CD1c-positive myeloid dendritic cell (primary cell): ENCODE measurements around the gene NRTN.
"Not testable (repeated sequence)": the region's sequence is repeated elsewhere in the genome, so short reads cannot be mapped to it uniquely, and the experiment has no call there.

Experiments
- DNase-seq: peaks from one replicate; pipeline ENCODE4 v3.0.0-alpha.2; 2016; ENCODE audit errors: extremely low spot score

NRTN gene

GRCh38 chr19:5838353-5839064 lies 33.6 kb downstream of the NRTN start:
- DNase-seq: no peak

GRCh38 chr19:5839065-5840017 lies 34.5 kb downstream of the NRTN start, which contains the start of gene FUT6:
TSS of gene FUT6 (minus strand) at chr19:5839702. CDS start at chr19:5832567, 7,135 bp downstream.
- peak; percentile 24 for DNase-seq

GRCh38 chr19:5841735-5842111 lies 36.9 kb downstream of the NRTN start:
- not testable (repeated sequence) for DNase-seq

DNA sequence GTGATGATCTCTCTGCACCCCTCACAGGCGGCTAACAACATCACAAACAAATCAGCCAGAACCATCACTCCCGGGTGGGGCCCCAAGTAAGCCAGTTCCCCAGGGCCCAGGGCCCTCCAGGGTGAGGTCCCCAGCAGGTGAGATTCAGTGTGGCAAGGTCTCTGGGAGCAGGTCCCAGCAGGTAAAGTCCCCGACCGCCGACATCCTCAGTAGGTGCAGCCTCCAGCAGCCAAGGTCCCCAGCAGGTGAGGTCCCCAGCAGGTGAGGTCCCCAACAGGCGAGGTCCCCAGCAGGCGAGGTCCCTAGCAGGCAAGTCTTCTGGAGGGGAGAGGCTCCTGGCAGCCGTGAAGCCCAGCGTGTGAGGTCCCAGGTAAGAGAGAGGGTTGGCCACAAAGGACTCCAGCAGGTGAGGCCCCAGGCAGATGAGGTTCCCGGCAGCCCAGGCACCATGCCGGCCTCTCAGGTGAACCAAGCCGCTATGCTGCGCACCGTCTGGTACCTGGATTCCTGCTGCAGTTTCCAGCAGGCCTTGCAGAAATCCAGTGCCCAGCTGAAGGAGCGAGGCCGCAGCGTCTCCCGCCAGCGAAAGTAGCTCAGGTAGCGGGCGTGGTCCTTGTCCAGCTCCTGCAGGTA lies 38.5 kb downstream of the NRTN start:
- no peak for DNase-seq

DNA sequence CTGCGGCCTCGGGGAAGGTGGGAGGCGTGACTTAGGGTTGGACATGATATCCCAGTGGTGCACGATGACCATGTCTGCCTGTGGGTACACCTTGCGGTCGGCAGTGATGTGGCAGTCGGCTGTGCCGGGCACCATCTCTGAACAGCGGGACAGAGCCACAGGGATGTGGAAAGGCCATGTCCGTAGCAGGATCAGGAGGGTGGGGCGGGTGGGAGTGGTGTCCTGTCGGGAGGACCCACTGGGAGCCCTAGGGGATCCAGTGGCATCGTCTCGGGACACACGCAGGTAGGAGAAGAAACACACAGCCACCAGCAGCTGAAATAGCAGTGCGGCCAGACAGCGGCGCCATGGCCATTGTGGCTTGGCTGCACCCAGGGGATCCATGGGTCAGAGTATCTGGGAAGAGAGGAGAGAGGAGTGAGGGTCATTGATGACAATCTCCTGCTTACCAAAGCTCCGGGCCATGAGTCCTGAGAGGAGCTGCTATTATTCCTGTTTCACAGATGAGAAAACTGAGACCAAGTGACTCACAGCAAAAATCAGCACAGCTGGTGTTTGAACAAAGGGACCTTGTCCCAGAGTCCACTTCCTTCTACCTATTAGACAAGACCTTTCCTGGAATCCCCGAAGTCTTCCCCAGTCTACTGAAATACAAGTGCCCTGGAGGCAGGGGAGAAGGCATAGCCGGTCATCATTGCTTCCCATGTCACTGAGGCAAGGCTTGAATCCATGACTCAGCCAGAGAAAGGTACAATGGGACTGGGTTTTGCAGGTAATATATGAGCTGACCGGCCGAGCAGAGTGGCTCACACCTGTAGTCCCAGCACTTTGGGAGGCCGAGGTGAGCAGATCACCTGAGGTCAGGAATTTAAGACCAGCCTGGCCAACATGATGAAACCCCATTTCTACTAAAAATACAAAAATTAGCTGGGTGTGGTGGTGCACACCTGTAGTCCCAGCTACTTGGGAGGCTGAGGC lies 39.9 kb downstream of the NRTN start:
- no peak for DNase-seq

DNA sequence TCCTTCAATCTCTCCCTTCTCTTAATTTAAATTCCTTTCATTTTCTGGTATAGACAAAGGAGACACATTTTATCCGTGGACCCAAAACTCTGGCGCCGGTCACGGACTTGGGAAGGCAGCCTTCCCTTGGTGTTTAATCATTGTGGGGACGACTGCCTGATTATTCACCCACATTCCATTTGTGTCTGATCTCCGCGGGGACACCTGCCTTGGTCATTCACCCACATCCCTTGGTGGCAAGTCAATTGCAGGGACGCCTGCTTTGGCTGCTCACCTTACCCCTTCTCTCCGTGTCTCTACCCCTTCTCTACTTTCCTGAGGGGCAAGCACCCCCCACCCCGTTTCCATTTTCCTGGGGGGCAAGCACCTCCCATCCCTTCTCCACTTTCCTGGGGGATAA lies 43.0 kb downstream of the NRTN start:
- not testable (repeated sequence) for DNase-seq

DNA sequence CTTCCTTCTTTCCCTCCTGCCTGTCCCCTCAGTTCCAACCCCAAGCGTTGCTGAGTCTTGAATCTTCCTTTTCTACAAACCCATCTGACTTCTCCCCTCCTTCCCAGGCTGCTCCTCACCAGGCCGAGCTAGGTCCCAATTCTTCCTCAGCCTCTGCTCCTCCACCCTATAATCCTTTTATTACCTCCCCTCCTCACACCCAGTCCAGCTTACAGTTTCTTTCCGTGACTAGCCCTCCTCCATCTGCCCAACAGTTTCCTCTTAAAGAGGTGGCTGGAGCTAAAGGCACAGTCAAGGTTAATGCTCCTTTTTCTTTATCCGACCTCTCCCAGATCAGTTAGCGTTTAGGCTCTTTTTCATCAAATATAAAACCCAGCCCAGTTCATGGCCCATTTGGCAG lies 43.8 kb downstream of the NRTN start:
- DNase-seq: not testable (repeated sequence)

GRCh38 chr19:5850189-5850588 lies 45.3 kb downstream of the NRTN start:
- DNase-seq: no peak

- no peak for DNase-seq
These were observed 46.0 kb downstream of the NRTN start for GRCh38 chr19:5850743-5851293.

DNA sequence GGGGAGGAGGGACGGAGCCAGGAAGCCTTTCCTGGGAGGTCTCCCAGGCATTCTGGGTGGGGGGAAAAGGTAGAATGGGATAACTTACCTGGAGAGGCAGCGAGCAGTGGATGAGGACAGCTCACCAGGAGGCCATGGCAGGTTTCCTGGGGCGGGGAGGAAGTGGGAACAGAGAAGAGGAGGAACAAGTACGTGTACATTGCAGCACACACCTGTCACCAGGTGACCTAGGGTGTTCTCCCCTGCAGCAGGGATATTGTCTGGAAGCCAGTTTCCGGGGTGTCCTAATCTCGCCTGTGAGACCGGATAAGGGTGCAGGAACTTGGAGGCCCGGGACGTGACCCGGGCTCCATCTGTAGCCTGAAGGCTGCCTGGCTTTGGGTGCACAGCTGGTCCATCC lies 46.4 kb downstream of the NRTN start, which contains the start of gene FUT3:
Gene FUT3, minus strand, starts transcription at position 148 of the 400 bp plus-strand sequence.
- DNase-seq: no peak

- not testable (repeated sequence) for DNase-seq
These were observed 49.3 kb downstream of the NRTN start for GRCh38 chr19:5854121-5854520.

DNA sequence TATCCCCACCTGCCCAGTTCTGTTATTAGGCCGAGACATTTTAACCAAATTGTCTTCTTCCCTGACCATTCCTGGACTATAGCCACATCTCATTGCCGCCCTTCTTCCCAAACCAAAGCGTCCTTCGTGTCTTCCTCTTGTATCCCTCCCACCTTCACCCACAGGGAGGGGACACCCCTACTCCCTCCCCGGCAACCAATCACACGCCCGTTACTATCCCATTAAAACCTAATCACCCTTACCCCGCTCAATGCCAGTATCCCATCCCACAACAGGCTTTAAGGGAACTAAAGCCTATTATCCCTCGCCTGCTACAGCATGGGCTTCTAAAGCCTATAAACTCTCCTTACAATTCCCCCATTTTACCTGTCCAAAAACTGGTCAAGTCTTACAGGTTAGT lies 50.3 kb downstream of the NRTN start:
- DNase-seq: not testable (repeated sequence)

DNA sequence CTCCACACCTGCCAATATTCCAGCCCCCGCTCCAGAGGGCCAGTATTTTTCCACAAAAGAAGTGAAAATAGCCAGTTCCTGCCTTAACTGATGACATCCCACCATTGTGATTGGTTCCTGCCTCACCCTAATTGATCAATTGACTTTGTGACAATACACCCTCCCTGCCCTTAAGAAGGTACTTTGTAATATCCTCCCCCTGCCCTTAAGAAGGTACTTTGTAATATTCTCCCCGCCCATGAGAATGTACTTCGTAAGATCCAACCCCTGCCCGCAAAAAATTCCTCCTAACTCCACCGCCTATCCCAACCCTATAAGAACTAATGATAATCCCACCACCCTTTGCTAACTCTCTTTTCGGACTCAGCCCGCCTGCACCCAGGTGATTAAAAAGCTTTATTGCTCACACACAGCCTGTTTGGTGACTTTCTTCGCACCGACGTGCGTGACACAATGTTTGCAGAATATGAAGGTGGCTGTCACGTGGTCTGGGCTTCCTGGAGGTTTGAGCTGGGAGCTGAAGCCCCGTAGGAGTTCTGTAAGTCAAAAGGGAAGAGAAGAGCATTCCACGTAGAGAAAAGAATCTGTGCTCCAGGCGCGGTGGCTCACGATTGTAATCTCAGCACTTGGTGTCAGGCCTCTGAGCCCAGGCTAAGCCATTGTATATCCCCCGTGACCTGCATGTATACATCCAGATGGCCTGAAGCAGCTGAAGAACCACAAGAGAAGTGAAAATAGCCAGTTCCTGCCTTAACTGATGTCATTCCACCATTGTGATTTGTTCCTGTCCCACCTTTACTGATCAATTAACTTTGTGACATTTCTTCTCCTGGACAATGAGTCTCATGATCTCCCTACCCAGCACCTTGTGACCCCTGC lies 52.6 kb downstream of the NRTN start:
- DNase-seq: no peak

- DNase-seq: no peak
These were observed 58.3 kb downstream of the NRTN start for GRCh38 chr19:5863030-5863665.

DNA sequence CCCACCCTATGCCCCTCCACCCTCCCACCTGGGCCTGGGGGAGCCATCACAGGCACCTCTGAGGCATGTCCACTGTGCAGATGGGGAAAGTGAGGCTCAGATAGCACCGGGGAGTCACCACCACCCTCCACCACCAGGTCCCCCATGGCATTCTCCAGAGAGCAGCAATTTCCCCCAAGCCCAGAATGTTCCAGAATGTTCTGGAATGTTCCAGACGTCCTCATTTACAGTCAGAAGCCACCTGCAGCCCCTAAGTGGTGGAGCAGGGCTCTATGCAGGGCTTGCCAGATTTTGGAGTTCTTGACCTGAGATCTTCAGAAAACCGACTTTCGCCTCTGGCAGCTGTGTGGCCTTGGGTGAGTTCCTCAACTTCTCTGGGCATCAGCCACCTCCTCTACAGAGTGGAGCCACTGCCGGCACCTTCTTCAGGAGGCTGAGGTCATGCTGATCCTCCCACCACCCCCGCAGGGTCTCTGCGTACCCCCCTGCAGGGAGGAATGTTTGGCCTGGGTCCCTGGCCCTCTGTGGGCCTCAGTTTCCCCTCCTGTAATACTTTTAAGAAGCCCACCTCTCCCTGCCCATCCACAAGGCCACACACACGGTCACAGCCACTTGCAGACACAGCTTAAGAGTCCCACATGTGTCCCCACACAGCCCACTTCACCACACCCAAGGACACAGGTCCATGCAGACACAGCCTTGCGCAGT lies 59.3 kb downstream of the NRTN start:
- DNase-seq: no peak

GRCh38 chr19:5864725-5865486 lies 60.0 kb downstream of the NRTN start:
- DNase-seq: no peak

DNA sequence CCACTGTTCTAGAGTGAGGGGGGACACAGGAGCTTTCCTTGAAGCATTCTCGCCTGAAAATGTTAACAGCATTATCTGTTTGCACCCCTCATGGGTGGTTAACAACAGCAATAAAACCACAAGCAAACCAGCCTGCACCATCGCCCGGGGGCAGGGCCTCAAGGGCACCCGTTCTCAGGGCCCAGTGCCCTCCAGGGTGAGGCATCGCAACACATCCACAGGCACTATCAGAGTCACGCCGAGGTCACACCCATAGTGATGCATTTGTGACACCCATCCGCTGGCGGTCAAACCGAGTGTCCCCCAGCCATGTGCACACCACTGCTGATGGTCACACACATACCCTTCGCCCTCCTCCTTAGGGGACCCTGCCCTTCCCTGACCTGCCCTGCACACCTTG lies 60.9 kb downstream of the NRTN start:
- no peak for DNase-seq
